Upper lobe of right lung (tissue), 1 donor: Measurements from ENCODE around the gene POTEF. TPM values are rescaled to one million over a fixed set of nuclear protein-coding genes. Genes with fewer than 3 reads are reported as not detected.
"Not testable (repeated sequence)": the region's sequence is repeated elsewhere in the genome, so short reads cannot be mapped to it uniquely, and the experiment has no call there.

Experiments
- ATAC-seq: fragments of 200-7000 bp; cut with Tn5 transposase; one replicate; pipeline ENCODE4 v1.9.1; 2020; ENCODE audit warnings: mild to moderate bottlenecking, moderate library complexity
- DNase-seq: peaks from one replicate; pipeline ENCODE4 v3.0.0-alpha.2; 2020
- H3K27ac ChIP-seq: fragments of 200-600 bp; one replicate; pipeline ENCODE4 v1.8.0; 2022
- H3K27me3 ChIP-seq: fragments of 200-600 bp; one replicate; pipeline ENCODE4 v1.8.0; 2022; ENCODE audit warnings: mild to moderate bottlenecking
- H3K36me3 ChIP-seq: fragments of 200-600 bp; one replicate; pipeline ENCODE4 v1.8.0; 2022
- H3K4me1 ChIP-seq: fragments of 200-600 bp; one replicate; pipeline ENCODE4 v1.8.0; 2022
- H3K4me3 ChIP-seq: fragments of 200-600 bp; one replicate; pipeline ENCODE4 v1.8.0; 2022; ENCODE audit warnings: mild to moderate bottlenecking
- H3K9me3 ChIP-seq: fragments of 200-600 bp; one replicate; pipeline ENCODE4 v1.8.0; 2022
- CTCF ChIP-seq: fragments of 200-600 bp; IDR thresholded peaks from one replicate; pipeline ENCODE4 v1.8.0; 2022; ENCODE audit warnings: antibody characterized with exemption
- intact Hi-C: fragments of 100-400 bp; cut with DNase I; formaldehyde crosslinking; loops from one replicate; pipeline ENCODE4 v1.11.0; 2022
- total RNA-seq: library from RNA; stranded (reverse); fragmentation: NEBNext Ultra II Directional; extraction: Animal tissue kit (Norgen Biotek cat#: 25700); gene quantifications from one replicate; pipeline ENCODE4 v1.2.1, GENCODE V29; 2021
- donor health status: DM: no; HTN: yes; CAD: no; lungs with severe emphysema.

The POTEF gene
- total RNA-seq, 1 donor from 2014 or later: not detected

DNA sequence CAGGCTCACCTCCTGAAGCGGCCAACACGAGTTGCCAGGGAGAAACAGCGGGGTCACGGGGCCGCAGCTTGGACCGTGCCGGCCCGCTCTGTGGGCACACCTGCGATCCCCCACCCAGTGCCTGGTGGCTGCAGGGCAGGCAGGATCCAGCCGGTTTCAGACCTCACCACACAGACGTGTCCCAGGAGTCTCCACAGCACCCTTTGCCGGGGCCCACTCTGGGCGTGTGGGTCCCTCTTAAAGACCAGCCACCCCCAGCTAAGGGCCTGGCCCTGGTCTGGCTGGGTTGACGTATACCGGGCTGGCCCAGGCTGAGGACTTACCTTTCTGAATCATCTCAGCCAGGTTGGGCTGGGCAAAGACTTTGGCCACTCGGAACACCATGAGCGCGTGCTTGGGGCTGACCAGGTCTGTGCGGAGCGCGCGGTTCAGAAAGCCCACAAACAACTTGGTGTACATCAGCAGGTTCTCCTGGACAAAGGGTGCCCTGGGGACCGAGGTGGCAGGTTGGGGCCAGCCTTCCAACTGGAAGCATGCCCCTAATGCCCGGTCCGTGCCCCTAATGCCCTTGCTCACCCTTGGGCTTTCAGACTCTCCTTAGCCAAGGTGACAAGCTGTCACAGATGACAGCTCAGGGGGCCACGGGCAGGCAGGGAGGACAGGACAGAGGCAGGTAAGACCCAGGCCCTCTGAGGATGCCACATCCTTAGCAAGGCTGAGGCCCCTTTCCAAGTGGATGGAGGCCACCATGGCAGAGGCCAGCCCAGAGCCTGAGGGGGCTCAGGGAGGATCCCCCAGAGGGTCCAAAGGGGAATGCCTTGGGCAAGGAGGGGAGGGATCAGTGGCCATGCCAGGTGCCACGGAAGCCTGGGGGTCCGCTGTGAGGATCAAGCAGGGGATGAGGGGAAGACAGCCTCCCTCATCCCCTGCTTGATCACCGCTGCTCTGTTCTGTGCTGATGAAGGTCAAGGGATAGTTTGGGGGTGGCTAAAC is 26.0 kb upstream of the POTEF start:
- Histone ChIP-seq H3K36me3 (peaks cover 5% of the 10 kb centered on the region), H3K9me3 (no peaks in the 10 kb centered on the region), H3K27me3 (no peaks in the 10 kb centered on the region), H3K4me1 (no peaks in the 10 kb centered on the region), H3K4me3 (no peak overlapping the region), H3K27ac (no peak overlapping the region)
- ATAC-seq (no peak), DNase-seq (peak; percentile 59)
- intact Hi-C loops: no loop called here
- no peak for TF ChIP-seq CTCF

- H3K27me3 ChIP-seq, intact Hi-C loops, H3K27ac ChIP-seq, ATAC-seq, H3K4me1 ChIP-seq, H3K4me3 ChIP-seq, DNase-seq, H3K36me3 ChIP-seq, H3K9me3 ChIP-seq: not testable (repeated sequence)
Observed at GRCh38 chr2:130154423-130154770, 25.4 kb upstream of the POTEF start.

GRCh38 chr2:130153721-130154422 is 24.9 kb upstream of the POTEF start:
- H3K4me3 ChIP-seq, intact Hi-C loops, H3K27ac ChIP-seq, H3K4me1 ChIP-seq, H3K36me3 ChIP-seq, H3K9me3 ChIP-seq, ATAC-seq, H3K27me3 ChIP-seq: not testable (repeated sequence)
- peak; percentile 46 for DNase-seq

GRCh38 chr2:130152816-130153595 is 24.0 kb upstream of the POTEF start:
- ATAC-seq (no peak), DNase-seq (peak; percentile 46)
- Histone ChIP-seq H3K4me3 (no peak overlapping the region), H3K27ac (no peak overlapping the region), H3K4me1 (no peaks in the 10 kb centered on the region), H3K27me3 (no peaks in the 10 kb centered on the region), H3K9me3 (no peaks in the 10 kb centered on the region), H3K36me3 (peaks cover 5% of the 10 kb centered on the region)
- intact Hi-C loops: no loop called here
- TF ChIP-seq CTCF: no peak

DNA sequence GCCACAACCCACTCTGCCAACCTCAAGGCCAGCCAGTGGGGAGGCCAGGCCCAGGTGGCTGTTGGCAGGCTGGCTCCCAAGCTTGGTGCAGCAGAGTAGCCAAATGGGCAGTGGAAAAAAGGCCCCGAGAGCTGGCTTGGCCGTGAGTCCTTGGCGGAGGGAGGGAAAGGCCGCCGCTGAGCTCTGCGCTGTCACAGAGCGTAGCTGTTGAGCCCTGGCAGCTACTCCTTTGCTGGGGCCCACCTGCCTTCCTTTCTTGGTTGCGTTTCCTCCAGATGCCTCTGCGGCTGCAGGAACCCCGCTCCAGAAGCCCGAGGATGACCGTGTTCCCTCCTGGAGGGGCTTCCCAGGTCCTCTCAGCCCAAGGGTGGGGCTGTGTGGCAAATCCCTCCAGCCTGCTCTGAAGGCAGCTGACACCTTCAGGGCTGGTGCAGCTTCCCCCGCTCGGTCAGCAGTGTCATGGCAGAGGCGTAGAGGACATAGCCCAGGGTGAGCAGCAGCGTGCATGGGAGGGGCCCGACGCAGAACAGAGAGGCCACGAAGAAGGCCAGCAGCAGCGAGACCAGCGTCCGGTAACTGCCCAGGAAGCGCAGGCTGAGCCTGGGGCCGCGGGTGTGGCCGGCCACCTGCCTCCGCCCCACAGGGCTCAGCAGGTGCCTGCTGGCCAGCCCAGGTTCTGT is 23.3 kb upstream of the POTEF start:
- intact Hi-C loops: not testable (repeated sequence)
- DNase-seq: peak; percentile 54

GRCh38 chr2:130151145-130151512 is 22.1 kb upstream of the POTEF start:
- DNase-seq, intact Hi-C loops, H3K4me3 ChIP-seq, H3K4me1 ChIP-seq, H3K27ac ChIP-seq, H3K36me3 ChIP-seq, ATAC-seq, H3K9me3 ChIP-seq, H3K27me3 ChIP-seq: not testable (repeated sequence)

More for the DNA sequence above, 23.3 kb upstream of the POTEF start:
- ATAC-seq, H3K36me3 ChIP-seq, H3K27me3 ChIP-seq, H3K27ac ChIP-seq, H3K9me3 ChIP-seq, H3K4me1 ChIP-seq, H3K4me3 ChIP-seq: not testable (repeated sequence)
